ENCODE results near the gene ITIH5. TPM values are rescaled to one million over a fixed set of nuclear protein-coding genes. Genes with fewer than 3 reads are reported as not detected.

The ITIH5 gene
- total RNA-seq, 1 donor from 2014 or later: not detected

GRCh38 chr10:7542189-7542914 lies 124.4 kb downstream of the ITIH5 start:
- no peaks in the 10 kb centered on the region for H3K4me1 Mint-ChIP-seq
- CTCF ChIA-PET: no interaction called here
- peaks cover 3% of the 10 kb centered on the region for H3K27me3 Mint-ChIP-seq
- H3K9me3 Mint-ChIP-seq: peaks cover 6% of the 10 kb centered on the region
- no peak overlapping the region for H3K4me3 Mint-ChIP-seq
- ATAC-seq (ENCODE audit: low read depth) (no peak), DNase-seq (no peak)
- POLR2A ChIA-PET: no interaction called here
- no peak overlapping the region for H3K27ac Mint-ChIP-seq
- H3K36me3 Mint-ChIP-seq (ENCODE audit: low read depth): no peaks in the 10 kb centered on the region
- intact Hi-C loops (cut with micrococcal nuclease): no loop called here
- TF ChIP-seq CTCF (IDR thresholded peaks at IDR 0.05): no peak

- intact Hi-C loops (cut with micrococcal nuclease): no loop called here
- DNase-seq (no peak), ATAC-seq (ENCODE audit: low read depth) (no peak)
- H3K4me3 Mint-ChIP-seq: no peak overlapping the region
- H3K4me1 Mint-ChIP-seq: no peaks in the 10 kb centered on the region
- ChIA-PET CTCF (no interaction called here), POLR2A (no interaction called here)
- H3K27ac Mint-ChIP-seq: no peak overlapping the region
- H3K27me3 Mint-ChIP-seq: peaks cover 3% of the 10 kb centered on the region
- H3K36me3 Mint-ChIP-seq (ENCODE audit: low read depth): no peaks in the 10 kb centered on the region
- H3K9me3 Mint-ChIP-seq: peaks cover 6% of the 10 kb centered on the region
- TF ChIP-seq CTCF (IDR thresholded peaks at IDR 0.05): no peak
These were observed 125.4 kb downstream of the ITIH5 start for GRCh38 chr10:7541137-7542087.

- no peaks in the 10 kb centered on the region for H3K4me1 Mint-ChIP-seq
- ChIA-PET POLR2A (no interaction called here), CTCF (no interaction called here)
- no peak for ATAC-seq (ENCODE audit: low read depth)
- no peak overlapping the region for H3K27ac Mint-ChIP-seq
- no peak for TF ChIP-seq CTCF (IDR thresholded peaks at IDR 0.05)
- H3K27me3 Mint-ChIP-seq: peaks cover 3% of the 10 kb centered on the region
- H3K36me3 Mint-ChIP-seq (ENCODE audit: low read depth): no peaks in the 10 kb centered on the region
- intact Hi-C loops (cut with micrococcal nuclease): no loop called here
- DNase-seq: no peak
- H3K9me3 Mint-ChIP-seq: peaks cover 6% of the 10 kb centered on the region
- H3K4me3 Mint-ChIP-seq: no peak overlapping the region
These were observed 127.7 kb downstream of the ITIH5 start for GRCh38 chr10:7538970-7539654.

- CTCF ChIA-PET: interaction anchor here (1.4 kb wide), 1 partner anchor 12 kb away, joined by 4 read pairs; no protein-coding TSS in a partner anchor
- peaks cover 1% of the 10 kb centered on the region for H3K27me3 Mint-ChIP-seq
- TF ChIP-seq CTCF (IDR thresholded peaks at IDR 0.05): no peak
These were observed 129.6 kb downstream of the ITIH5 start for GRCh38 chr10:7537126-7537525.

GRCh38 chr10:7534480-7534852 lies 132.3 kb downstream of the ITIH5 start:
- Mint-ChIP-seq H3K9me3 (peaks cover 6% of the 10 kb centered on the region), H3K27ac (no peak overlapping the region), H3K36me3 (ENCODE audit: low read depth) (no peaks in the 10 kb centered on the region), H3K4me1 (no peaks in the 10 kb centered on the region), H3K27me3 (peaks cover 11% of the 10 kb centered on the region), H3K4me3 (no peak overlapping the region)
- intact Hi-C loops (cut with micrococcal nuclease): no loop called here
- POLR2A ChIA-PET: no interaction called here
- no peak for TF ChIP-seq CTCF (IDR thresholded peaks at IDR 0.05)
- ATAC-seq (ENCODE audit: low read depth): no peak
- DNase-seq: no peak
- CTCF ChIA-PET: no interaction called here

More at GRCh38 chr10:7537126-7537525, 129.6 kb downstream of the ITIH5 start:
- POLR2A ChIA-PET: no interaction called here
- intact Hi-C loops (cut with micrococcal nuclease): no loop called here
- Mint-ChIP-seq H3K4me1 (no peaks in the 10 kb centered on the region), H3K4me3 (no peak overlapping the region), H3K36me3 (ENCODE audit: low read depth) (no peaks in the 10 kb centered on the region), H3K27ac (no peak overlapping the region), H3K9me3 (peaks cover 6% of the 10 kb centered on the region)
- DNase-seq (no peak), ATAC-seq (ENCODE audit: low read depth) (no peak)

All from activated B cell treated with CpG ODN at 0.5 μM for 24 hours (primary cell).